ENCODE data around the gene LRRC37A3.
A peak's percentile ranks its signal among the peaks of the same experiment; 100 is the strongest.
"Not testable (repeated sequence)": the region's sequence is repeated elsewhere in the genome, so short reads cannot be mapped to it uniquely, and the experiment has no call there.

GRCh38 chr17:64927444-64927843, 8.2 kb upstream of the LRRC37A3 start:
- TF ChIP-seq, protein P1, sequence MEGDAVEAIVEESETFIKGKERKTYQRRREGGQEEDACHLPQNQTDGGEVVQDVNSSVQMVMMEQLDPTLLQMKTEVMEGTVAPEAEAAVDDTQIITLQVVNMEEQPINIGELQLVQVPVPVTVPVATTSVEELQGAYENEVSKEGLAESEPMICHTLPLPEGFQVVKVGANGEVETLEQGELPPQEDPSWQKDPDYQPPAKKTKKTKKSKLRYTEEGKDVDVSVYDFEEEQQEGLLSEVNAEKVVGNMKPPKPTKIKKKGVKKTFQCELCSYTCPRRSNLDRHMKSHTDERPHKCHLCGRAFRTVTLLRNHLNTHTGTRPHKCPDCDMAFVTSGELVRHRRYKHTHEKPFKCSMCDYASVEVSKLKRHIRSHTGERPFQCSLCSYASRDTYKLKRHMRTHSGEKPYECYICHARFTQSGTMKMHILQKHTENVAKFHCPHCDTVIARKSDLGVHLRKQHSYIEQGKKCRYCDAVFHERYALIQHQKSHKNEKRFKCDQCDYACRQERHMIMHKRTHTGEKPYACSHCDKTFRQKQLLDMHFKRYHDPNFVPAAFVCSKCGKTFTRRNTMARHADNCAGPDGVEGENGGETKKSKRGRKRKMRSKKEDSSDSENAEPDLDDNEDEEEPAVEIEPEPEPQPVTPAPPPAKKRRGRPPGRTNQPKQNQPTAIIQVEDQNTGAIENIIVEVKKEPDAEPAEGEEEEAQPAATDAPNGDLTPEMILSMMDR (conservative IDR thresholded peaks at IDR 0.05): peak; percentile 96
- not testable (repeated sequence) for TF ChIP-seq EZH2 (IDR thresholded peaks at IDR 0.05; ENCODE audit: low read depth)

Data from PC-9 (cell line).